Activated B cell treated with CpG ODN at 0.5 μM for 24 hours (primary cell): ENCODE data around the gene UBIAD1. TPM values are rescaled to one million over a fixed set of nuclear protein-coding genes. Genes with fewer than 3 reads are reported as not detected.
"Not testable (repeated sequence)": the region's sequence is repeated elsewhere in the genome, so short reads cannot be mapped to it uniquely, and the experiment has no call there.

Experiments used
- ATAC-seq: fragments of 200-7000 bp; cut with Tn5 transposase; one replicate; pipeline ENCODE4 v1.10.0; 2021; ENCODE audit warnings: low read depth, mild to moderate bottlenecking, moderate library complexity
- CTCF ChIA-PET: fragments of 350-600 bp; sonication (Branson Sonifier 250); formaldehyde crosslinking; loops from one replicate; lab custom pipeline; 2021; ENCODE audit warnings: antibody characterized with exemption; lab: Charles Lee
- POLR2A ChIA-PET: fragments of 350-600 bp; sonication (Branson Sonifier 250); formaldehyde crosslinking; loops from one replicate; lab custom pipeline; 2021; ENCODE audit warnings: antibody characterized with exemption; lab: Charles Lee
- DNase-seq: peaks from one replicate; pipeline ENCODE4 v3.0.0; 2022
- H3K27ac Mint-ChIP-seq: one replicate; pipeline ENCODE4 v1.8.0; 2020; ENCODE audit warnings: mixed read lengths
- H3K27me3 Mint-ChIP-seq: one replicate; pipeline ENCODE4 v1.8.0; 2021; ENCODE audit warnings: mixed read lengths
- H3K36me3 Mint-ChIP-seq: one replicate; pipeline ENCODE4 v1.8.0; 2021; ENCODE audit warnings: low read depth, mixed read lengths
- H3K4me1 Mint-ChIP-seq: one replicate; pipeline ENCODE4 v1.8.0; 2021; ENCODE audit warnings: mixed read lengths
- H3K4me3 Mint-ChIP-seq: one replicate; pipeline ENCODE4 v1.8.0; 2020; ENCODE audit warnings: mild to moderate bottlenecking, mixed read lengths
- H3K9me3 Mint-ChIP-seq: one replicate; pipeline ENCODE4 v1.8.0; 2020; ENCODE audit warnings: mixed read lengths
- intact Hi-C: fragments of 100-400 bp; cut with micrococcal nuclease; formaldehyde crosslinking; loops from one replicate; pipeline ENCODE4 v1.15.1; 2024
- total RNA-seq: library from RNA; stranded (reverse); gene quantifications from 2 replicates; pipeline ENCODE4 v1.2.3, GENCODE V29; 2022
- TF ChIP-seq, protein P1 (sequence below): fragments of 200-600 bp; IDR thresholded peaks from one replicate; pipeline ENCODE4 v1.8.0; 2022; ENCODE audit warnings: antibody characterized with exemption, mild to moderate bottlenecking

Gene UBIAD1
- total RNA-seq, 1 donor from 2014 or later: 27.8 TPM

DNA sequence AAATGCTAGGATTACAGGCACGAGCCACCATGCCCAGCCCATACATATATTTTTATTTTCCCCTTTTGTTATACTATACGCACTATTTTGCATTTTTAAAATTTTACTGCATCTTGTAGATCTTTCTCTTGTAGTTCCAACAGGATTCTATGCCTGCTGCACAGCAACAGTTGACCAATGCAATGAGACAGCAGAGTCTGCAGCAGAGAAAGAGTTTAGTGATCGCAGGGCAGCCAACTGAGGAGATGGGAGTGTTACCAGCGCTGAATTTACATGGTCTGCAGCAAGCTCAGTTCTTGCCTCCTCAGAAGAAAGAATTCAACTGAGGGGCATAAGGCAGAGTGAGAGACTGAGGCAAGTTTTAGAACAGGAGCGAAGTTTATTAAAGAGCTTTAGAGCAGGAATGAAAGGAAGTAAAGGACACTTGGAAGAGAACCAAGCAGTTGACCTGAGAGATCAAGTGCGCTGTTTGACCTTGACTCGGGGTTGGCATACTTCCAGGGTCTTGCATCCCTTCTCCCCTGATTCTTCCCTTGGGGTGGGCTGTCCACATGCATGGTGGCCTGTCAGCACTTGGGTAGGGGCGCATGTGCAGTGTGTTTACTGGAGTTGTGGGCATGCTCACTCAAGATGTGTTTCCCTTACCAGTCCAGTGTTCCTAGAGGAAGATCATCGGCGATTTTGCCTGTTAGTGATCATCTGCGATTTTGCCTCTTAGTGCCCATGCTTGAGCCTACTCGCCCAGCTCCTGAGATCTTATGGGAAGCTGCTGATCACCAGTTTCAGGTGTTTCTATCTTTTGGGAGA is 6.5 kb upstream of the UBIAD1 start:
- no peak overlapping the region for H3K4me3 Mint-ChIP-seq
- H3K4me1 Mint-ChIP-seq: peaks cover 11% of the 10 kb centered on the region
- no peak for ATAC-seq
- no peaks in the 10 kb centered on the region for H3K27me3 Mint-ChIP-seq
- ChIA-PET CTCF (interaction anchor here (1.5 kb wide), 1 partner anchor 24 kb away, joined by 5 read pairs; no protein-coding TSS in a partner anchor), POLR2A (no interaction called here)
- TF ChIP-seq, protein P1, sequence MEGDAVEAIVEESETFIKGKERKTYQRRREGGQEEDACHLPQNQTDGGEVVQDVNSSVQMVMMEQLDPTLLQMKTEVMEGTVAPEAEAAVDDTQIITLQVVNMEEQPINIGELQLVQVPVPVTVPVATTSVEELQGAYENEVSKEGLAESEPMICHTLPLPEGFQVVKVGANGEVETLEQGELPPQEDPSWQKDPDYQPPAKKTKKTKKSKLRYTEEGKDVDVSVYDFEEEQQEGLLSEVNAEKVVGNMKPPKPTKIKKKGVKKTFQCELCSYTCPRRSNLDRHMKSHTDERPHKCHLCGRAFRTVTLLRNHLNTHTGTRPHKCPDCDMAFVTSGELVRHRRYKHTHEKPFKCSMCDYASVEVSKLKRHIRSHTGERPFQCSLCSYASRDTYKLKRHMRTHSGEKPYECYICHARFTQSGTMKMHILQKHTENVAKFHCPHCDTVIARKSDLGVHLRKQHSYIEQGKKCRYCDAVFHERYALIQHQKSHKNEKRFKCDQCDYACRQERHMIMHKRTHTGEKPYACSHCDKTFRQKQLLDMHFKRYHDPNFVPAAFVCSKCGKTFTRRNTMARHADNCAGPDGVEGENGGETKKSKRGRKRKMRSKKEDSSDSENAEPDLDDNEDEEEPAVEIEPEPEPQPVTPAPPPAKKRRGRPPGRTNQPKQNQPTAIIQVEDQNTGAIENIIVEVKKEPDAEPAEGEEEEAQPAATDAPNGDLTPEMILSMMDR: no peak
- H3K27ac Mint-ChIP-seq: no peak overlapping the region
- DNase-seq: no peak
- H3K9me3 Mint-ChIP-seq: no peaks in the 10 kb centered on the region
- no peaks in the 10 kb centered on the region for H3K36me3 Mint-ChIP-seq
- intact Hi-C loops: no loop called here

DNA sequence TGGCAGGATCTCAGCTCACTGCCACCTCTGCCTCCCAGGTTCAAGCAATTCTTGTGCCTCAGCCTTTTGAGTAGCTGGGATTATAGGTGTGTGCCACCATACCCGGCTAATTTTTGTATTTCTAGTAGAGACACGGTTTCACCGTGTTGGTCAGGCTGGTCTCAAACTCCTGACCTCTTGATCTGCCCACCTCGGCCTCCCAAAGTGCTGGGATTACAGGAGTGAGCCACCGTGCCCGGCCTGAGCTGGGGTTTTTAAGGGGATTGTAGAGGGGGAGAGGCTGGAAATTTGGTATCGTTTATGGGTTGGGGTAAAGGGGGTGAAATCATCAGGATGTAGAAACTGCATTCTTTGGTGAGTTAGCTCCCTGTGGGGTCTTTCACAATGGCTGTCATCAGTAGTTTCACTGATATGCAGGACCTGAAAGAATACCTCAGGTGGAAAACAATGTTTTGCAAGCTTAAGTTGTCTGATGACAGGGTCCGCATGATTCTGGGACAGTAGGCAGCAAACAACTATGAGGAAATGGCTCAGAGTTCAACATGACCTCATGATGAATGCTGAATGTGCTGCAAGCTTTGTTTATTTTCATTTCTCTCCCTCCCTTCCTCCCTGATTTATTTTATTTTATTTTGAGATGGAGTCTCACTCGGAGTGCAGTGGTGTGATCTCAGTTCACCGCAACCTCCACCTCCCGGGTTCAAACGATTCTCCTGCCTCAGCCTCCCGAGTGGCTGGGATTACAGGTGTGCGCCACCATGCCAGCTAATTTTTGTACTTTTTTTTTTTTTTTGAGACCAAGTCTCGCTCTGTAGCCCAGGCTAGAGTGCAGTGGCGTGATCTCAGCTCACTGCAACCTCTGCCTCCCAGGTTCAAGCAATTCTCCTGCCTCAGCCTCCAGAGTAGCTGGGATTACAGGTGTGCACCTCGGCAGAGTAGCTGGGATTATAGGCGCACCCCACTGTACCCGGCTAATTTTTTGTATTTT is 5.4 kb upstream of the UBIAD1 start:
- DNase-seq, H3K27ac Mint-ChIP-seq, H3K27me3 Mint-ChIP-seq, ATAC-seq, H3K9me3 Mint-ChIP-seq, intact Hi-C loops, H3K4me3 Mint-ChIP-seq, H3K4me1 Mint-ChIP-seq, POLR2A ChIA-PET, H3K36me3 Mint-ChIP-seq: not testable (repeated sequence)
- CTCF ChIA-PET: interaction anchor here (1.5 kb wide), 1 partner anchor 26 kb away, joined by 5 read pairs; no protein-coding TSS in a partner anchor

DNA sequence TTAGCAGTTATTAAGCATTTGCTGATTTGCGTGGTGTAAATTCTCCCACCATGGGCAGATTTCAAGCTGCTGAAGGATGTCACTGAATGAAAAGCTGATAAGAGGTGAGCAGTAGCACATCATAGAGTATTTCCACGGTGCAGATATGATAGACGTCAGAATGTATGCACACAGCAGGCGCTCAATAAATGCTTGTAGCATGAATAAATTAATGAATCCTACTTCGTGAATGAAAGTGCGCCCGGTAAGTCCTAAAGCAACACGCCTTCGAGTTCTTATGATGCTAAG is 510 bp upstream of the UBIAD1 start:
- POLR2A ChIA-PET: interaction anchor here (0.6 to 3.5 kb wide), 5 partner anchors 10 to 636 kb away, joined by 6 to 79 read pairs (median 7); partner anchors contain the start of gene MTOR
- DNase-seq (no peak), ATAC-seq (no peak)
- no peaks in the 10 kb centered on the region for H3K27me3 Mint-ChIP-seq
- CTCF ChIA-PET: no interaction called here
- H3K4me1 Mint-ChIP-seq: peaks cover 31% of the 10 kb centered on the region
- H3K36me3 Mint-ChIP-seq: peaks cover 18% of the 10 kb centered on the region
- H3K27ac Mint-ChIP-seq: no peak overlapping the region
- TF ChIP-seq, protein P1: no peak
- no peaks in the 10 kb centered on the region for H3K9me3 Mint-ChIP-seq
- H3K4me3 Mint-ChIP-seq: peak overlapping the region; percentile 55
- intact Hi-C loops: loop anchor here (2.0 kb wide), 2 partner anchors 408 to 636 kb away; partner anchors contain the start of gene MAD2L2

- no peak for DNase-seq
- POLR2A ChIA-PET: interaction anchor here (0.8 to 3.5 kb wide), 8 partner anchors 9 to 635 kb away, joined by 3 to 79 read pairs (median 7); partner anchors contain the start of genes CLCN6, EXOSC10, MTOR and TARDBP
- H3K27me3 Mint-ChIP-seq: no peaks in the 10 kb centered on the region
- peaks cover 28% of the 10 kb centered on the region for H3K36me3 Mint-ChIP-seq
- H3K27ac Mint-ChIP-seq: peak overlapping the region; percentile 96
- ATAC-seq: peak; percentile 40
- H3K4me3 Mint-ChIP-seq: peak overlapping the region; percentile 93
- intact Hi-C loops: loop anchor here (1.0 to 2.0 kb wide), 5 partner anchors 8 to 635 kb away; partner anchors contain the start of genes CLCN6, MAD2L2 and MTOR
- CTCF ChIA-PET: no interaction called here
- no peaks in the 10 kb centered on the region for H3K9me3 Mint-ChIP-seq
- H3K4me1 Mint-ChIP-seq: peaks cover 35% of the 10 kb centered on the region
- TF ChIP-seq, protein P1: no peak
These were observed 717 bp downstream of the UBIAD1 start for GRCh38 chr1:11273595-11274234.

DNA sequence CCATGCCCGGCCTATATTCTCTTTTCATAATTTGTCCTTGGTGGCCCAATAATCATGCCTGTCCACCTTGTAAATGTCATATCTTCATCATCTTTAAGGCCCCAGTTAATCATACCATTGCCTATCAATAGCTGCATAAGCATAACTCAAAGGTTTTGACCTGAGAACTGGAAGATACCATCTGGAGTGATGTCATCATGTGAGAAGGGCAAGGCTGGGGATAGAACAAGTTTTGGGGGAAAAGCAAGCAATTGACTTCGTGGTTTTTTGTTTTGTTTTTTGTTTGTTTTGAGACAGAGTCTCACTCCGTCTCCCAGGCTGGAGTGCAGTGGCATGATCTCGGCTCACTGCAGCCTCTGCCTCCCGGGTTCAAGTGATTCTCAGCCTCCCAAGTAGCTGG is 6.2 kb downstream of the UBIAD1 start:
- Mint-ChIP-seq H3K4me1 (peaks cover 74% of the 10 kb centered on the region), H3K36me3 (peaks cover 68% of the 10 kb centered on the region), H3K9me3 (no peaks in the 10 kb centered on the region), H3K27me3 (no peaks in the 10 kb centered on the region), H3K4me3 (no peak overlapping the region), H3K27ac (no peak overlapping the region)
- CTCF ChIA-PET: no interaction called here
- POLR2A ChIA-PET: no interaction called here
- ATAC-seq (no peak), DNase-seq (no peak)
- TF ChIP-seq, protein P1: no peak
- intact Hi-C loops: no loop called here
